CD4-positive, alpha-beta T cell treated with Interleukin-2 at 100 ng/mL for 4 hours (primary cell): ENCODE measurements around the gene DACT1.

Experiments
- DNase-seq: peaks from one replicate; pipeline ENCODE4 v3.0.0-alpha.2; 2020; ENCODE audit warnings: low spot score

The DACT1 gene

GRCh38 chr14:58668848-58669480 is 31.2 kb downstream of the DACT1 start:
- no peak for DNase-seq

DNA sequence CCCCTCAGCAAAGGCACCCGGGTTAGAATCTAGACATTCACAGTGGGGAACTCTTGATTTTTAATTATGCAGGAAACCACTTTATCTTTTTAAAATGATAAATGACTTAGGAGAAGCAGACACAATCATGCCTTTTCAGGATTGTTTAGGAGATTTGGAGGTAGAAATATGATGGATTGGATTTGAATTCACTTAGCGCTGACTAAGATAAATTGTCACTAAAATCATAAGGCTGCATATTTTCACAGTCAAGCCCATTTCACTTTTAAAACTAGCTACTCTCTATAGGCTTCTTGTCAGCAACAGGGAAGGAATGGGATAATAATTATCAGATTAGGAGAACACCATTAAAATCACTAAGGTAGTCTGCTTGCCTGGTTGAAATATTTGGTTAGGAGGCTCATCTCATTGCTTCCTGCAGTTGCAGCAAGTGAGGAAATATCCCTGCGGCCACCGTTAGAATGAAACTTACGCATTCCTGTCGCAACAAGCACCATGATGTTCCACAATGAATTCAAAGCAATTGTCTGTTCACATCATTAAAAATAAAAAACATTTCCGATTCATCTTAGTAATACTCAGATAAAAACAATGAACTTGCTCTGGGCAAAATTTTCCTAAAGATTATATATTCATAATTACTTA is 31.9 kb downstream of the DACT1 start:
- no peak for DNase-seq

DNA sequence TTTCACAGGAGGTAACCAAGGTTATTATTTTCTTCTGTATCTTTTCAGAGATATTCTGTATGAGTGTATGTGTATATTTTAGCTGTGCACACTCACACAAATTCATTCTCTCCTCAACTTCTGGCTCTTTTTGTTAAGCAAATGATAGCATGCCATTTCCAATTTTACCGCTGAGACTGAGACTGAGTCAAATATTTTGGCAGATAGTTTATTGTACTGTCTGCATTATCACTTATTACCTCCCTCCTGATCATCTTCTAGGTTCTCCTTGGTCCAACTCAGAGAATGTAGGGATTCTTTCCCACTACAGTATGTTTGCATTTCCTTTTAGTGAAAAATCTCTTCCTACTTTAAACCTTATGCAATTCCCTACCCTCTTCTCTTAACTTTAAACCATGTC is 33.3 kb downstream of the DACT1 start:
- DNase-seq, result no peak

DNA sequence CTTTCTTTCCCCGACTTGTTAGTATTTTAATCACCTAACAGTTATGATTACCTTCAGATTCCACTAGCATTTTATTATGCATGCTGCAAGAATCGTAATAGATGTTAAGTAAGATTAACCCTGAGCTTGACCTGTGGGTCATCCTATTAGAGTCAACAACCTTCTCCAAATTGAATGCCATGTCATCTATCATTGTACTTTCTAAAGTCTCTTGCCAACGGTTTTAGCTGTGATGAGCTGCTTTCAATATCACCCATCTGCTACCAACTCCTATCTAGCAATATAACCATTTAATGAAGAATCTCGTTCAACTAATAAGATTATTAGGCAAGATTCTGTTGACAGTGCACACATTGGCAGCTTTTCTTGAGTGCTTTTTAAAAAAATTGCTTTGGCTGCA is 33.7 kb downstream of the DACT1 start:
- no peak for DNase-seq

- DNase-seq, result no peak
These were observed 36.0 kb downstream of the DACT1 start for GRCh38 chr14:58673722-58674121.

DNA sequence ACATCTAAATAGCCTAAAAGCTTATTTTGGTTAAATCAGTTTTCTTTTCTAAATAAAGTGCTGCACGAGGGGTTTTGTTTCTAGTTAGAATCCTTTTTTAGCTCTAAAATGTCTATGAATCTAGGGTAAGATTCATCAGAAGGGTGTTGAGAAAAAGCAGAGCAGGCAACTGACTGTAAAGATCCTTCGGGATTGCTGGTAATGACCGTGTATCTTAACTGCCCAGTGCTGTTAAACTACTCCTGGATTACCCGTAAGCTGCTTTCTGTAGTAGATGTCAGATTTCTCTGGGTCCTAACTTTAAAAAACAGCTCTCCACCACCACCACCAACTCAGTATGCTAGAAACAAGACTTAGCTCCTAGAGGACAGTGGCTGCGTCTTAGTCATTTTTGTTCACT is 39.2 kb downstream of the DACT1 start:
- DNase-seq, result no peak

DNA sequence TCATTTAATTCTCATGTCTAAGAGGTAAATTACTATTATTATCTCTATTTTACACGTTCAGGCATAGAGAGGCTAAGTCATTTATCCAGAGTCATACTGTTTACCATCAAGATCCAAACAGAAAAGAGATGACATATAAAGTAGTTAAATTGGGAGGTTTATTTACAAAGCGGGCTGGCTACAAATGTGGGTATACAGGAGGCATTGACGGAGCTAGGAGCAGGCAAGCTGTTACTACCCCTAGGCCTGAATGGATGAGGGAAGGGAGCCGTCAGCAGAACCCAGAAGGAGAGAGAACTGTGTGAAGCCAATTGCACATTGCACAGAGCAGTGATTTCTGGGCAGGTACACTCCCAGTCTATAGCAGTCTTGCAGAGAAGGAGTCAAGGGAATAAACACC is 39.8 kb downstream of the DACT1 start:
- no peak for DNase-seq

DNA sequence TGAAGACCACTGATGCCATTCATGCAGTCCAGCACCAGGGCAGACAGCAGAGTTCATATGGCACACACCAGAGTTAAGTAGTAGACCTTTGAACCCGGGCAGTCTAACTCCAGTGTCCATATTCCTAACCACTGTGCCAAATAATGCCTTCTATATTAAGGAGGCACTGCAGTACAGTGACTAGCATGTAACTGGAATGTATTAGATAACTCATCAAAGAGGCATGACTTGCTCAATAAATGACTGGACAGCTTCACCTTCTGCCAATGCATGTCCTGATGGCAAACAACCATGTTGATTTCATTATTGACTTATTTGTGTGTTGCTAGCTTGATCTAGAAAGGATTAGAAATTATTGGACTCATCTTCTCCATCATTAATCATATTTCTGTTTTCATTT is 40.2 kb downstream of the DACT1 start:
- no peak for DNase-seq

GRCh38 chr14:58680698-58681097 is 42.9 kb downstream of the DACT1 start:
- no peak for DNase-seq

DNA sequence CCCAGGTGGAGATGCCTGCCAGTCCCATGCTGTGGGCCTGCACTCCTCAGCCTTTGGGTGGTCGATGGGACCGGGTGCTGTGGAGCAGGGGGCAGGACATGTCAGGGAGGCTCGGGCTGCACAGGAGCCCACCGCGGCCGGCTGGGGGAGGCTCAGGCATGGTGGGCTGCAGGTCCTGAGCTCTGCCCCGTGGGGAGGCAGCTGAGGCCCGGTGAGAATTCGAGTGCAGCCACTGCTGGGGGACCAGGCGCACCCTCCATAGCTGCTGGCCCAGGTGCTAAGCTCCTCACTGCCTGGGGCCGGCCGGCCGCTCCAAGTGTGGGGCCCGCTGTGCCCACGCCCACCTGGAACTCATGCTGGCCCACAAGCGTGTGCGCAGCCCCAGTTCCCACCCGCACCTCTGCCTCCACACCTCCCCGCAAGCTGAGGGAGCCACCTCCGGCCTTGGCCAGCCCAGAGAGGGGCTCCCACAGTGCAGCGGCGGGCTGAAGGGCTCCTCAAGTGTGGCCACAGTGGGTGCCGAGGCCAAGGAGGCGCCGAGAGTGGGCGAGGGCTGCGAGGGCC is 49.6 kb downstream of the DACT1 start:
- no peak for DNase-seq

- no peak for DNase-seq
These were observed 53.2 kb downstream of the DACT1 start for GRCh38 chr14:58690801-58691516.

DNA sequence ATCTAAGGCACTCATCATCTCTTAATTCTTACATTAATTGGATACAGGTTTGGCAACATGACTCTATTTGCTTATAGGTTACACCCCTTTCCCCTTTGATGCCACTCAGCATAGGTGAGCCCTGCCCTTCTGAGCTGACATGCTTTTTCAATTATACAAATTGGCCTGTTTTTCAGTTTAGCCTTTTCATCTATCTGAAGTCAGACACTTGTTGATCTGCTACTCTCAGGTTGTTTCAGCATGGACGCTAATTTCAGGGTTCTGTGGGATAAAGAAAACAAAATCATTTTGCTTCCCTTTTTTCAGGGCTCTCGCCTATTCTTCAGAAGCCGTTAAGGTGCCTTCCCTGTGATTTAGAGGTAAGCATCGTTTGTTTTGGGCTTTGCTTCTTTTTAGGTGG is 55.3 kb downstream of the DACT1 start:
- no peak for DNase-seq

DNA sequence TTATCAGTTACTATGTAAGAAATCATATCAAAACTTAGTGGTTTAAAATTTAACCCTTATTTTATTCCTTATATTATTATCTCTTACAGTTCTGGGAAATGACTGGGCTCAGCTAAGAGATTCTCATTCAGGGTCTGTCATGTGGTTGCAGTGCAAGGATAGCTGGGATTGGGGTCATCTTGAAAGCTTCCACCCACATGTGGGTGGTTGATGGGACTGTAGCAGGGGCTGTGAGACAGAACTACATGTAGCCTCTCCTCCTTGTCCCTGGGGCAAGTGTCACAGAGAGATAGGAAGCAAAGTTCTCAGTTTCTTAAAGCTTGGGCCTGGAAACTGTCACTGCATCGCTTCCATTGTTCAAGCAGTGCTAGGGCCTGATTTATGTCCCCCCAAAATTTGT is 57.8 kb downstream of the DACT1 start:
- no peak for DNase-seq

DNA sequence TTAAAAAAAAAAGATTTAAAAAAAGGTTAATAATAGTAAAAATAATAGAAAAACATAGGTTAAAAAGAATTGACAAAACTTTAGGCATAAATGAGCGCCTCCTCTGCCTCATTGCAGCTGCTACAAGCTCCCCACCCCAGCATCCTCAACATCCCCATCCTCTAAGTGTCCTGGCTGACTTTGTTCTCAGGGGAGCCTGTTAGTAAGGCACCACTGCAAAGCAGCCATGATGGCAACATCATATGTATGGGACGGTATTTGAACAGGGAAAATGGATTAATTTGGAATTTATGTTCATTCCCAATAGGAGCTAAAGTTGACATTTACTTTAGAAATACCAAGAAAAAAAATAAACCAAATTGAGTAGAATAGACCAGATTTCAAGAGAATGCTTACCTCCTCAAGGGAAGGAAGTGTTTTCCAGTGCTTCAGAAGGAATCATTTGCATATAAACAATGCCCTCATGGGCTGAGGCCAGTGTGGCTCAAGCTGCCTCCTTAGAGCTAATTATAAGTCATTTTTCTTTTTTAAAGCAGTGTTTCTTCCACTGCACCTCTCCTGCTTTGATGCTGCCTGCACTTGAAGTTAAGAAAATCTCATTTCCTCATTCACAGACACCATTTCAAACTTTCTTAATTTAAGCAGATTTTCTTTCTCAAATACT is 59.6 kb downstream of the DACT1 start:
- no peak for DNase-seq
